ENCODE results near the gene SHOC2. TPM values are rescaled to one million over a fixed set of nuclear protein-coding genes. Genes with fewer than 3 reads are reported as not detected.

SHOC2 gene
- total RNA-seq, 2 experiments from 2014 or later: 43.2 to 45.6 TPM

- DNase-seq: no peak
Observed at GRCh38 chr10:110881905-110882304, 37.5 kb upstream of the SHOC2 start.

DNA sequence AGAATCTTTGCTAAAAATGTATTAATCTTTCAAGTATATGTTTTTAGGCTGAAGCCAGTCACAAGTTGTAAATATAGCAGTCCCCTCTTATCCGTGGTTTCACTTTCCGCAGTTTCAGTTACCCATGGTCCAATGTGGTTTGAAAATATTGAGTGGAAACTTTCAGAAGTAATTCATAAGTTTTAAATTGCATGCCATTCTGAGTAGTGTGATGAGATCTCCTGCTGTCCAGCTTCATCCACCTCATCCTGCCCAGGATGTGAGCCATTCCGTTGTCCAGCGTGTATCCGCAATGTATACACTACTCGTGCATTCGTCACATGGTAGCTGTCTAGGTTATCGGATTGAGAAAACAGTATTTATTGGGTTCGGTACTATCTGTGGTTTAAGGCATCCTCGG lies 35.5 kb upstream of the SHOC2 start:
- Mint-ChIP-seq H3K4me3 (peak overlapping the region; percentile 60), H3K4me1 (peaks cover 41% of the 10 kb centered on the region), H3K27ac (peak overlapping the region; percentile 40), H3K27me3 (no peaks in the 10 kb centered on the region), H3K36me3 (ENCODE audit: low read depth) (peaks cover 65% of the 10 kb centered on the region), H3K9me3 (no peaks in the 10 kb centered on the region)
- ChIA-PET CTCF (interaction anchor here (1.9 kb wide), 1 partner anchor 138 kb away, joined by 5 read pairs; no protein-coding TSS in a partner anchor), POLR2A (interaction anchor here (1.1 to 3.0 kb wide), 4 partner anchors 10 to 26 kb away, joined by 3 to 15 read pairs (median 10); partner anchors contain the start of gene PDCD4)
- DNase-seq: no peak

More at GRCh38 chr10:110881905-110882304, 37.5 kb upstream of the SHOC2 start:
- Mint-ChIP-seq H3K36me3 (ENCODE audit: low read depth) (peaks cover 68% of the 10 kb centered on the region), H3K27me3 (no peaks in the 10 kb centered on the region), H3K4me3 (no peak overlapping the region), H3K4me1 (peaks cover 39% of the 10 kb centered on the region), H3K9me3 (no peaks in the 10 kb centered on the region), H3K27ac (no peak overlapping the region)
- ChIA-PET POLR2A (interaction anchor here (1.1 to 3.0 kb wide), 5 partner anchors 9 to 37 kb away, joined by 4 to 15 read pairs (median 5); partner anchors contain the start of genes BBIP1, PDCD4 and SHOC2), CTCF (interaction anchor here (0.8 to 1.2 kb wide), 4 partner anchors 10 to 135 kb away, joined by 3 to 7 read pairs (median 3); partner anchors contain the start of gene PDCD4)

DNA sequence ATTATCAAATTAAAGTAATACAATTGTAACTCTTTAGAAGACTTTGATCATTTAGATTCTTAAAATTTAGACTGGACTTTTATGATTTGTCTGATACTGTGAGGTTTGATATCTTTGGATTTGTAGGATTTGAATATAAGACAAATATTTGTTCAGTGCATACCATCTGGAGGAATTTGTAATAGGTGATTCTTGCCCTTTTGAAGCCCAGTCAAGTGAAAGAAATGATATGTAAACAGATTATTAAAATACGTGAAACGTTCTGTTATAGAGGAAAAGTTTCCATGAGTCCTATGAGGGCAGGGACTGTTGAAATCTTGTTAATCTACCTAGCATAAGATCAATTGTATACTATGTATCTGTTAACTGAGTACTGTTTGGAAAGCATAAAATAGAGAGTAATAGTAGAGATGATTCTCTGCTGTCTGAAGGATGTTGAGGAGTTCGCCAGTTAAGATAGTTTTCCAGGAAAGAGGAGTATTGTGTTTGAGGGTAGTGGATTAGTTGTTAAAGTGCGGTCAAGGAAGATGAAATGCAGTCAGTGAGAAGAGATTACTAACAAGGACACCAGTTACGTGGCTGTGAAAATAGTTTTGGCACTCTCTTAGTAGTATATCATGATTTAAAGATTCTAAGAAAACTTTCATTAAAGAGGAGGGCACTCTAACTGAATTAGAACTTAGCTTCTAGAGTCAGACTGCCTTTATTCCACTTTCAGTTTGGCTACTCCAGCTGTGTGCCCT lies 33.3 kb upstream of the SHOC2 start:
- CTCF ChIA-PET: interaction anchor here (0.7 to 2.6 kb wide), 3 partner anchors 13 to 83 kb away, joined by 3 to 14 read pairs (median 4); partner anchors contain the start of gene PDCD4
- no peak overlapping the region for H3K4me3 Mint-ChIP-seq

DNA sequence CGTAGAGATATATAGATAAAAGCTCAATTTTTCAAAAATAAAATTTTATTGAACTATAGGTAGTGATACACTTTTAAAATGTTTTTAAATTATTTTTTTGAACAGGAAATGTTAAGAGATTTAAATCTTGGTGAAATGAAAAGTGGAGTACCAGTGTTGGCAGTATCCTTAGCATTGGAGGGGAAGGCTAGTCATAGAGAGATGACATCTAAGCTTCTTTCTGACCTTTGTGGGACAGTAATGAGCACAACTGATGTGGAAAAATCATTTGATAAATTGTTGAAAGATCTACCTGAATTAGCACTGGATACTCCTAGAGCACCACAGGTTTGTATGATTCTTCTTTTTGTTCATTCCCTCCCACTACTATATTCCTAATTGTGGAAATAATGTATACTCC lies 31.8 kb upstream of the SHOC2 start:
- Mint-ChIP-seq H3K36me3 (ENCODE audit: low read depth) (peaks cover 63% of the 10 kb centered on the region), H3K4me3 (no peak overlapping the region), H3K9me3 (no peaks in the 10 kb centered on the region), H3K27ac (no peak overlapping the region), H3K27me3 (no peaks in the 10 kb centered on the region), H3K4me1 (peaks cover 24% of the 10 kb centered on the region)
- ChIA-PET CTCF (interaction anchor here (0.8 to 2.6 kb wide), 5 partner anchors 10 to 148 kb away, joined by 3 to 14 read pairs (median 6); partner anchors contain the start of gene PDCD4), POLR2A (interaction anchor here (0.6 to 1.8 kb wide), 6 partner anchors 10 to 113 kb away, joined by 3 to 6 read pairs (median 3); partner anchors contain the start of genes BBIP1 and SHOC2)
- no peak for DNase-seq

More for the DNA sequence above, 33.3 kb upstream of the SHOC2 start:
- H3K36me3 Mint-ChIP-seq (ENCODE audit: low read depth): peaks cover 67% of the 10 kb centered on the region
- peaks cover 33% of the 10 kb centered on the region for H3K4me1 Mint-ChIP-seq
- DNase-seq: no peak
- no peaks in the 10 kb centered on the region for H3K9me3 Mint-ChIP-seq
- no peak overlapping the region for H3K27ac Mint-ChIP-seq
- H3K27me3 Mint-ChIP-seq: no peaks in the 10 kb centered on the region
- POLR2A ChIA-PET: interaction anchor here (1.2 to 1.8 kb wide), 3 partner anchors 13 to 112 kb away, joined by 3 to 6 read pairs (median 4); partner anchors contain the start of gene PDCD4

- ChIA-PET CTCF (interaction anchor here (0.8 to 4.4 kb wide), 14 partner anchors 10 to 220 kb away, joined by 3 to 27 read pairs (median 6); partner anchors contain the start of genes BBIP1 and SHOC2), POLR2A (interaction anchor here (0.8 kb wide), 1 partner anchor 20 kb away, joined by 4 read pairs; no protein-coding TSS in a partner anchor)
- no peak for DNase-seq
- Mint-ChIP-seq H3K27ac (no peak overlapping the region), H3K4me1 (peaks cover 5% of the 10 kb centered on the region), H3K27me3 (no peaks in the 10 kb centered on the region), H3K9me3 (no peaks in the 10 kb centered on the region), H3K36me3 (ENCODE audit: low read depth) (peaks cover 60% of the 10 kb centered on the region), H3K4me3 (no peak overlapping the region)
Observed at GRCh38 chr10:110892602-110893288, 26.7 kb upstream of the SHOC2 start.

DNA sequence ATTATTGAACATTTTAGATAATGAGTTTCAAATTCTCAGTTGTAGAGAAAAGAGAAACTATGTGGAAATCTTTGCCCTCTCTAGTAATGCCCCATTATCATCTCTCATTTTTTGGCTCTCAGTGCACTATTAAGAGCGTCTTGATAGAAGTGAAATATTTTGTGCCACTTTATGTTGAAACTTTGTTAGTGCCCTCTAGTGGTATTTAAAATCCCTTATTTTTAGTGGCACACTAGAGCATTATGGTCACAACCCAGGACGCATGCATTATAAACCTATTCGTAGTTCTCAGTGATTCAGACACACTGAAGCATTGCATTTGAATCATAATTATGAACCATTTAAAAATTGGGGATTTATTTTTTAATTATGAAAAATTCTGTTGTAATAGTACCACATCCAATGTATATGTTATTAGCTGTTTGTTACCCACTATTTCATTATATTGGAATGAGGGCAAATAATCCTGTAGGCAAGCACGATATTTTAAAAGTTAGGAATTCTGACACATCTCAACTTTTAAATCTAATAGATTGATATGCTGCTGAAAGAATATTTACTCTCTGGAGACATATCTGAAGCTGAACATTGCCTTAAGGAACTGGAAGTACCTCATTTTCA lies 25.7 kb upstream of the SHOC2 start:
- peaks cover 65% of the 10 kb centered on the region for H3K36me3 Mint-ChIP-seq (ENCODE audit: low read depth)

GRCh38 chr10:110897184-110897583 lies 22.2 kb upstream of the SHOC2 start:
- ChIA-PET CTCF (interaction anchor here (0.6 to 2.1 kb wide), 11 partner anchors 10 to 225 kb away, joined by 3 to 8 read pairs (median 3); partner anchors contain the start of genes BBIP1 and PDCD4), POLR2A (interaction anchor here (0.7 to 2.1 kb wide), 5 partner anchors 10 to 579 kb away, joined by 3 to 5 read pairs (median 3); partner anchors contain the start of genes BBIP1 and SHOC2)
- no peak overlapping the region for H3K4me3 Mint-ChIP-seq
- H3K27ac Mint-ChIP-seq: no peak overlapping the region
- peaks cover 64% of the 10 kb centered on the region for H3K36me3 Mint-ChIP-seq (ENCODE audit: low read depth)
- no peaks in the 10 kb centered on the region for H3K27me3 Mint-ChIP-seq
- H3K9me3 Mint-ChIP-seq: no peaks in the 10 kb centered on the region
- no peak for DNase-seq
- H3K4me1 Mint-ChIP-seq: peaks cover 16% of the 10 kb centered on the region

More for the DNA sequence above, 25.7 kb upstream of the SHOC2 start:
- no peak overlapping the region for H3K4me3 Mint-ChIP-seq
- H3K27ac Mint-ChIP-seq: no peak overlapping the region
- no peak for DNase-seq
- no peaks in the 10 kb centered on the region for H3K27me3 Mint-ChIP-seq
- ChIA-PET POLR2A (interaction anchor here (0.8 to 1.2 kb wide), 4 partner anchors 9 to 36 kb away, joined by 3 to 4 read pairs (median 3); no protein-coding TSS in a partner anchor), CTCF (interaction anchor here (0.6 to 4.4 kb wide), 20 partner anchors 9 to 283 kb away, joined by 3 to 27 read pairs (median 4); partner anchors contain the start of genes BBIP1 and SHOC2)
- H3K9me3 Mint-ChIP-seq: no peaks in the 10 kb centered on the region
- peaks cover 5% of the 10 kb centered on the region for H3K4me1 Mint-ChIP-seq

GRCh38 chr10:110898391-110898790 lies 21.0 kb upstream of the SHOC2 start:
- no peaks in the 10 kb centered on the region for H3K9me3 Mint-ChIP-seq
- ChIA-PET CTCF (interaction anchor here (2.1 kb wide), 1 partner anchor 11 kb away, joined by 8 read pairs; no protein-coding TSS in a partner anchor), POLR2A (interaction anchor here (1.1 kb wide), 1 partner anchor 29 kb away, joined by 3 read pairs; no protein-coding TSS in a partner anchor)
- H3K4me3 Mint-ChIP-seq: no peak overlapping the region
- H3K36me3 Mint-ChIP-seq (ENCODE audit: low read depth): peaks cover 70% of the 10 kb centered on the region
- H3K4me1 Mint-ChIP-seq: peaks cover 27% of the 10 kb centered on the region
- no peak for DNase-seq
- H3K27ac Mint-ChIP-seq: no peak overlapping the region
- no peaks in the 10 kb centered on the region for H3K27me3 Mint-ChIP-seq

- Mint-ChIP-seq H3K36me3 (ENCODE audit: low read depth) (peaks cover 68% of the 10 kb centered on the region), H3K27ac (no peak overlapping the region)
Observed at GRCh38 chr10:110900983-110901382, 18.4 kb upstream of the SHOC2 start.

DNA sequence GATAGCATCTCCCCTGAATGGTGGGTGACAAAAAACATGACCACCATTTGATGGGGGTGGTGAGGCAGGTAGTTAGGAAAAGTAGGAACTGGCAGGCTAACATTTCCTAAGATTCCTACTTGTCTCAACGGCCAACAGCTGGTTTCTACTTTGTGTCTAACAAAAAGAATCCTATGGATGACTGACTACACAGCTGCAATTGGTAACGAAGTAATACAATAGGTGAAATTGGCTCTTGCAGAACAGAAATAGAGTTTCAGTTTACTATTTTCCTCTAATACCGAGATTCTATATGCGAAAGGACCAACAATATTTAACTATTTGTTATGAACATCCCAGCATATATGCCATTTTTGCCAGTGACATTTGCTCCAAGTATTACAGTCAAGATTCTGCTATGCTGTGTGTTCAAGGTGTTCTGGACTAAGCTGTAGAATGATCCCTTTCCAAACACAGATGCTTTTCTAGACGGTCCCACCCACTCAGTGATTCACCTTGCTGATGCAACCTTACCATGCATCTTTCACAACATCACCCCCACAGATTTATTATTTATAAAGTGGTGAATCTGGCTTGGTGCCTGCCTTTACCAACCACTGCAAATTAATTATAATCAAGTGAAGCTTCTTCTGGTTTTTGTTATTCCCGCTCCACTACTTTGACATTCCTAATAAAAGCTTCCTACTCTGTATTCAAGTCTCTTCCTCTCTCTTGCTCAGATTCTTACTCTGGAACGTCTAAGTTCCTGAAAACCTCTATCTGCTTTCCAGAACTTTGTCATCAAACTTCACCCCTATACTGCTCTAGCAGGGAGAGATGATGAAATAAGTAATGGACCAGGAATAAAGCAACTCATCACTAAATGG lies 17.2 kb upstream of the SHOC2 start:
- H3K4me3 Mint-ChIP-seq: no peak overlapping the region
- DNase-seq: no peak
- H3K27me3 Mint-ChIP-seq: no peaks in the 10 kb centered on the region
- peak overlapping the region; percentile 36 for H3K27ac Mint-ChIP-seq
- ChIA-PET CTCF (interaction anchor here (1.2 to 2.4 kb wide), 6 partner anchors 8 to 162 kb away, joined by 3 to 10 read pairs (median 4); no protein-coding TSS in a partner anchor), POLR2A (interaction anchor here (0.6 to 3.3 kb wide), 4 partner anchors 8 to 99 kb away, joined by 3 to 20 read pairs (median 4); partner anchors contain the start of genes BBIP1 and SHOC2)
- H3K36me3 Mint-ChIP-seq (ENCODE audit: low read depth): peaks cover 60% of the 10 kb centered on the region
- H3K4me1 Mint-ChIP-seq: peaks cover 27% of the 10 kb centered on the region
- no peaks in the 10 kb centered on the region for H3K9me3 Mint-ChIP-seq

More at GRCh38 chr10:110900983-110901382, 18.4 kb upstream of the SHOC2 start:
- no peak for DNase-seq
- ChIA-PET POLR2A (interaction anchor here (1.8 to 3.3 kb wide), 2 partner anchors 17 to 98 kb away, joined by 6 to 20 read pairs; partner anchors contain the start of genes BBIP1 and SHOC2), CTCF (no interaction called here)
- no peaks in the 10 kb centered on the region for H3K27me3 Mint-ChIP-seq
- H3K4me1 Mint-ChIP-seq: peaks cover 27% of the 10 kb centered on the region
- H3K9me3 Mint-ChIP-seq: no peaks in the 10 kb centered on the region
- no peak overlapping the region for H3K4me3 Mint-ChIP-seq
